ENCODE results near the gene CDC42BPB.

CDC42BPB gene

GRCh38 chr14:102984336-102985102 is 72.8 kb downstream of the CDC42BPB start:
- DNase-seq = no peak

GRCh38 chr14:102983496-102983895 is 73.9 kb downstream of the CDC42BPB start:
- no peak for DNase-seq

- DNase-seq = no peak
Measured at GRCh38 chr14:102982852-102983470, 74.4 kb downstream of the CDC42BPB start.

- no peak for DNase-seq
Measured at GRCh38 chr14:102980409-102980810, 76.9 kb downstream of the CDC42BPB start.

- no peak for DNase-seq
Measured at GRCh38 chr14:102979406-102979805, 77.9 kb downstream of the CDC42BPB start.

- no peak for DNase-seq
Measured at GRCh38 chr14:102977475-102977874, 79.9 kb downstream of the CDC42BPB start.

GRCh38 chr14:102975662-102976061 is 81.7 kb downstream of the CDC42BPB start:
- DNase-seq = no peak

- no peak for DNase-seq
Measured at GRCh38 chr14:102973706-102974285, 83.6 kb downstream of the CDC42BPB start.

- DNase-seq = no peak
Measured at GRCh38 chr14:102971836-102972606, 85.3 kb downstream of the CDC42BPB start.

GRCh38 chr14:102971314-102971713 is 86.0 kb downstream of the CDC42BPB start:
- DNase-seq = no peak

GRCh38 chr14:102970496-102970895 is 86.9 kb downstream of the CDC42BPB start:
- DNase-seq = no peak

- DNase-seq = no peak
Measured at GRCh38 chr14:102969901-102970300, 87.4 kb downstream of the CDC42BPB start.

GRCh38 chr14:102969060-102969791 is 88.1 kb downstream of the CDC42BPB start:
- DNase-seq = no peak

- no peak for DNase-seq
Measured at GRCh38 chr14:102968306-102968705, 89.0 kb downstream of the CDC42BPB start.

- DNase-seq = no peak
Measured at GRCh38 chr14:102967506-102967795, 89.9 kb downstream of the CDC42BPB start.

GRCh38 chr14:102966681-102967505 is 90.5 kb downstream of the CDC42BPB start:
- no peak for DNase-seq

GRCh38 chr14:102965971-102966655 is 91.2 kb downstream of the CDC42BPB start:
- DNase-seq = no peak

- no peak for DNase-seq
Measured at GRCh38 chr14:102965282-102965681, 92.1 kb downstream of the CDC42BPB start.

GRCh38 chr14:102964152-102964730 is 93.1 kb downstream of the CDC42BPB start:
- no peak for DNase-seq

- DNase-seq = no peak
Measured at GRCh38 chr14:102962111-102962627, 95.2 kb downstream of the CDC42BPB start.

GRCh38 chr14:102958461-102958860 is 98.9 kb downstream of the CDC42BPB start:
- no peak for DNase-seq

Measured in CD4-positive, alpha-beta T cell treated with Interleukin-17A for 1 hour (primary cell).